ENCODE measurements around the gene OCIAD1.
A peak's percentile ranks its signal among the peaks of the same experiment; 100 is the strongest.

OCIAD1 gene

GRCh38 chr4:48904101-48904500 is 73.2 kb downstream of the OCIAD1 start:
- no peak for TF ChIP-seq EP300 (IDR thresholded peaks at IDR 0.05; ENCODE audit: borderline replicate concordance)
- TF ChIP-seq FOXM1 (IDR thresholded peaks at IDR 0.05; ENCODE audit: borderline replicate concordance, low read depth) = no peak
- no peak for TF ChIP-seq NFIC (IDR thresholded peaks at IDR 0.05)
- TF ChIP-seq REST (IDR thresholded peaks at IDR 0.05; ENCODE audit: low read depth) = no peak
- no peak for TF ChIP-seq CREB1 (IDR thresholded peaks at IDR 0.05; ENCODE audit: low read depth)
- TF ChIP-seq MAX (IDR thresholded peaks at IDR 0.05) = no peak
- no peak for TF ChIP-seq TCF12 (IDR thresholded peaks at IDR 0.05; ENCODE audit: low read depth)
- no peak for TF ChIP-seq EGR1 (IDR thresholded peaks at IDR 0.05)
- no peak for TF ChIP-seq YY1 (IDR thresholded peaks at IDR 0.05; ENCODE audit: low read depth)
- TF ChIP-seq USF1 (IDR thresholded peaks at IDR 0.05) = no peak
- no peak for TF ChIP-seq TAF1 (IDR thresholded peaks at IDR 0.05; ENCODE audit: low read depth)

GRCh38 chr4:48904541-48905142 is 73.8 kb downstream of the OCIAD1 start:
- TF ChIP-seq YY1 (IDR thresholded peaks at IDR 0.05; ENCODE audit: low read depth) (no peak), NFIC (IDR thresholded peaks at IDR 0.05) (no peak), TEAD4 (IDR thresholded peaks at IDR 0.05) (no peak), FOXM1 (IDR thresholded peaks at IDR 0.05; ENCODE audit: borderline replicate concordance, low read depth) (no peak), ZBTB7A (IDR thresholded peaks at IDR 0.05; ENCODE audit: low read depth) (no peak), CEBPB (IDR thresholded peaks at IDR 0.05) (no peak), TAF1 (IDR thresholded peaks at IDR 0.05; ENCODE audit: low read depth) (no peak), TCF12 (IDR thresholded peaks at IDR 0.05; ENCODE audit: low read depth) (no peak), EP300 (IDR thresholded peaks at IDR 0.05; ENCODE audit: borderline replicate concordance) (no peak), USF1 (IDR thresholded peaks at IDR 0.05) (no peak), CREB1 (IDR thresholded peaks at IDR 0.05; ENCODE audit: low read depth) (no peak)

GRCh38 chr4:48905363-48906015 is 74.6 kb downstream of the OCIAD1 start:
- TF ChIP-seq YY1 (IDR thresholded peaks at IDR 0.05; ENCODE audit: low read depth) = no peak
- no peak for TF ChIP-seq TAF1 (IDR thresholded peaks at IDR 0.05; ENCODE audit: low read depth)
- TF ChIP-seq CEBPB (IDR thresholded peaks at IDR 0.05) = no peak
- TF ChIP-seq MAX (IDR thresholded peaks at IDR 0.05) = no peak
- TF ChIP-seq TCF12 (IDR thresholded peaks at IDR 0.05; ENCODE audit: low read depth) = no peak
- no peak for TF ChIP-seq ZBTB7A (IDR thresholded peaks at IDR 0.05; ENCODE audit: low read depth)
- TF ChIP-seq REST (IDR thresholded peaks at IDR 0.05; ENCODE audit: low read depth) = no peak
- no peak for TF ChIP-seq EP300 (IDR thresholded peaks at IDR 0.05; ENCODE audit: borderline replicate concordance)
- no peak for TF ChIP-seq RAD21 (IDR thresholded peaks at IDR 0.05; ENCODE audit: low read depth)
- no peak for TF ChIP-seq USF1 (IDR thresholded peaks at IDR 0.05)
- TF ChIP-seq CREB1 (IDR thresholded peaks at IDR 0.05; ENCODE audit: low read depth) = no peak
- no peak for TF ChIP-seq FOXM1 (IDR thresholded peaks at IDR 0.05; ENCODE audit: borderline replicate concordance, low read depth)
- no peak for TF ChIP-seq TEAD4 (IDR thresholded peaks at IDR 0.05)

GRCh38 chr4:48906206-48907173 is 75.6 kb downstream of the OCIAD1 start, which contains the start of gene OCIAD2:
TSS of gene OCIAD2 (minus strand) at chr4:48906774. CDS start at chr4:48904549, 2,225 bp downstream.
- TF ChIP-seq YY1 (IDR thresholded peaks at IDR 0.05; ENCODE audit: low read depth) (no peak), EP300 (IDR thresholded peaks at IDR 0.05; ENCODE audit: borderline replicate concordance) (peak; percentile 14; the same call in 1 of the 2 replicates), ZBTB7A (IDR thresholded peaks at IDR 0.05; ENCODE audit: low read depth) (peak; percentile 93), NFIC (IDR thresholded peaks at IDR 0.05) (peak; percentile 14; the same call in 1 of the 2 replicates), TAF1 (IDR thresholded peaks at IDR 0.05; ENCODE audit: low read depth) (peak; percentile 43), RAD21 (IDR thresholded peaks at IDR 0.05; ENCODE audit: low read depth) (no peak; the same call in 1 of the 2 replicates), TCF12 (IDR thresholded peaks at IDR 0.05; ENCODE audit: low read depth) (peak; percentile 71; the same call in 1 of the 2 replicates), EGR1 (IDR thresholded peaks at IDR 0.05) (no peak), TEAD4 (IDR thresholded peaks at IDR 0.05) (no peak), FOXM1 (IDR thresholded peaks at IDR 0.05; ENCODE audit: borderline replicate concordance, low read depth) (no peak), MAX (IDR thresholded peaks at IDR 0.05) (peak; percentile 61), USF1 (IDR thresholded peaks at IDR 0.05) (no peak), CREB1 (IDR thresholded peaks at IDR 0.05; ENCODE audit: low read depth) (no peak), REST (IDR thresholded peaks at IDR 0.05; ENCODE audit: low read depth) (no peak)
